SH-SY5Y (cell line): ENCODE results near the gene SPA17.

ENCODE experiments used
- GATA2 ChIP-seq: IDR thresholded peaks from 2 replicates; pipeline ENCODE4 v1.6.1; 2011; ENCODE audit warnings: mild to moderate bottlenecking, low read depth, low read length
- GATA3 ChIP-seq: IDR thresholded peaks from 2 replicates; pipeline ENCODE4 v1.6.1; 2011; ENCODE audit warnings: low read depth, mild to moderate bottlenecking, low read length, moderate library complexity

GRCh38 chr11:124712392-124712791 lies 38.7 kb downstream of the SPA17 start:
- TF ChIP-seq GATA3 (no peak), GATA2 (no peak)
